ENCODE results near the gene TNFRSF4.

GRCh38 chr1:1170215-1171091, 43.5 kb downstream of the TNFRSF4 start:
- TF ChIP-seq CTCF (IDR thresholded peaks at IDR 0.05): no peak
- no peak for TF ChIP-seq POLR2A (IDR thresholded peaks at IDR 0.05)
- TF ChIP-seq POLR2AphosphoS5 (IDR thresholded peaks at IDR 0.05): no peak
- no peak for TF ChIP-seq EP300 (IDR thresholded peaks at IDR 0.05)

All from upper lobe of left lung (tissue), 4 donors.